Measurements from ENCODE around the gene NPTXR.

Gene NPTXR

GRCh38 chr22:38776086-38776485 is 67.7 kb downstream of the NPTXR start:
- Mint-ChIP-seq H3K4me1 (peaks cover 4% of the 10 kb centered on the region), H3K4me3 (no peak overlapping the region), H3K36me3 (peaks cover 4% of the 10 kb centered on the region), H3K27ac (no peak overlapping the region), H3K9me3 (no peaks in the 10 kb centered on the region), H3K27me3 (no peaks in the 10 kb centered on the region)
- ATAC-seq (ENCODE audit: low read depth) = no peak
- DNase-seq (ENCODE audit: low spot score in 2 of 2) = no peak

DNA sequence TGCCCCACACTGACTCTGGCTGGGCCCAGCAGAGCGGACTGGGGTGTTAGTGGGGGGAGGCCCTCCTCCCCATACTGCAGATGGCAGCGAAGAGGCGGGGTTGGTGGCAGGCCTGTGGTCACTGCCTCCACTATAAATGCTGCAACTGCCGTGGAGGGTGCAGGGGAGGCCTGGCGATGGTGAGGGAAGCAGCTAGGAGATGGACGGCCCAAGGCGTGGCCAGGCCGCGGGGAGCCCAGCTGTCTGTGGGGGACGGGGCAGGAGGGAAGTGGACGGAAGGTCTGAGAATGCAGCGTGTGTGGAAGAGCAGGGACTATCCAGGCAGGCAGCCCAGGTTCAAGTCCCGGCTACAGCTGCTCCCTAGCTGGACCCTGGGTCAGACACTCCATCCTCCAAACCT is 68.2 kb downstream of the NPTXR start:
- Mint-ChIP-seq H3K9me3 (no peaks in the 10 kb centered on the region), H3K27ac (no peak overlapping the region)

GRCh38 chr22:38774496-38775166 is 69.2 kb downstream of the NPTXR start:
- Mint-ChIP-seq H3K4me3 (no peak overlapping the region), H3K9me3 (no peaks in the 10 kb centered on the region), H3K27me3 (no peaks in the 10 kb centered on the region), H3K4me1 (peaks cover 4% of the 10 kb centered on the region), H3K27ac (no peak overlapping the region), H3K36me3 (peaks cover 4% of the 10 kb centered on the region)
- no peak for ATAC-seq (ENCODE audit: low read depth)
- no peak for DNase-seq (ENCODE audit: low spot score in 2 of 2)

More for the DNA sequence above, 68.2 kb downstream of the NPTXR start:
- DNase-seq (ENCODE audit: low spot score in 2 of 2) (no peak), ATAC-seq (ENCODE audit: low read depth) (no peak)
- H3K36me3 Mint-ChIP-seq = peaks cover 4% of the 10 kb centered on the region
- H3K27me3 Mint-ChIP-seq = no peaks in the 10 kb centered on the region
- no peak overlapping the region for H3K4me3 Mint-ChIP-seq
- peaks cover 4% of the 10 kb centered on the region for H3K4me1 Mint-ChIP-seq

DNA sequence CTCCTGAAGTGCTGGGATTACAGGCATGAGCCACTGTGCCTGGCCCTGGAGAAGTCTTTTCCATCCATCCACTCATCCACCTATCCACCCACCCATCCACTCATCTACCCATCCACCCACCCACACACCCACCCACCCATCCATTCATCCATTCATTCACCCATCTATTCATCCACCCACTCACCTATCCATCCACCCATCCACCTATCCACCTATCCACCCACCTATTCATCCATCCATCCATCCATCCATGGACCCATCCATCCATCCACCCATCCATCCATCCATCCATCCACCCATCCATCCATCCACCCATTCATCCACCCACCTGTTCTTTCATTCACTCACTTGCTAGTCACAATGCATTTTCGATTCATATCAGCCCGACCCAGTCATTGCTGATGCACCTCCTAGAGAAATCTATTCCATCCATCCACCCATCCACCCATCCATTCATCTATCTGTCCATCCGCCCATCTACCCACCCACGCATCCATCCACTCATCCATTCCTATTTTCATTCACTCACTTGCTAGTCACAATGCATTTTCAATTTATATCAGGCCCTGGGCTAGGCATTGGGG is 70.4 kb downstream of the NPTXR start:
- H3K9me3 Mint-ChIP-seq = no peaks in the 10 kb centered on the region
- H3K27me3 Mint-ChIP-seq = no peaks in the 10 kb centered on the region
- H3K27ac Mint-ChIP-seq = no peak overlapping the region
- H3K36me3 Mint-ChIP-seq = no peaks in the 10 kb centered on the region
- ATAC-seq (ENCODE audit: low read depth) (no peak), DNase-seq (ENCODE audit: low spot score in 2 of 2) (no peak)
- no peak overlapping the region for H3K4me3 Mint-ChIP-seq
- H3K4me1 Mint-ChIP-seq = peaks cover 8% of the 10 kb centered on the region

DNA sequence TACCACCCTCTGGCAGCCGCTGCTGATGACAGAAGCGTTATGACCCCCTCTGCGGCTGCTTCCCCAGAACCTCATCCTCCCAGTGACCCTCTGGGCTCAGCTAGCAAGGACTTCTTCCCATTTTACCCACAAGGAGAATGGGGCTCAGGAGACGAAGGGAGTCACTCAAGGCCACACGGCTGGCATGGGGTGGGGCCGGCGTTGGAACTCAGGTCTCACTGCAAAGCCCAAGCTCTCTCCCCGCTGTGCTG is 71.3 kb downstream of the NPTXR start:
- ATAC-seq (ENCODE audit: low read depth) (no peak), DNase-seq (ENCODE audit: low spot score in 2 of 2) (no peak)
- no peaks in the 10 kb centered on the region for H3K27me3 Mint-ChIP-seq
- no peak overlapping the region for H3K4me3 Mint-ChIP-seq
- no peak overlapping the region for H3K27ac Mint-ChIP-seq
- H3K9me3 Mint-ChIP-seq = no peaks in the 10 kb centered on the region
- peaks cover 8% of the 10 kb centered on the region for H3K4me1 Mint-ChIP-seq
- H3K36me3 Mint-ChIP-seq = no peaks in the 10 kb centered on the region

DNA sequence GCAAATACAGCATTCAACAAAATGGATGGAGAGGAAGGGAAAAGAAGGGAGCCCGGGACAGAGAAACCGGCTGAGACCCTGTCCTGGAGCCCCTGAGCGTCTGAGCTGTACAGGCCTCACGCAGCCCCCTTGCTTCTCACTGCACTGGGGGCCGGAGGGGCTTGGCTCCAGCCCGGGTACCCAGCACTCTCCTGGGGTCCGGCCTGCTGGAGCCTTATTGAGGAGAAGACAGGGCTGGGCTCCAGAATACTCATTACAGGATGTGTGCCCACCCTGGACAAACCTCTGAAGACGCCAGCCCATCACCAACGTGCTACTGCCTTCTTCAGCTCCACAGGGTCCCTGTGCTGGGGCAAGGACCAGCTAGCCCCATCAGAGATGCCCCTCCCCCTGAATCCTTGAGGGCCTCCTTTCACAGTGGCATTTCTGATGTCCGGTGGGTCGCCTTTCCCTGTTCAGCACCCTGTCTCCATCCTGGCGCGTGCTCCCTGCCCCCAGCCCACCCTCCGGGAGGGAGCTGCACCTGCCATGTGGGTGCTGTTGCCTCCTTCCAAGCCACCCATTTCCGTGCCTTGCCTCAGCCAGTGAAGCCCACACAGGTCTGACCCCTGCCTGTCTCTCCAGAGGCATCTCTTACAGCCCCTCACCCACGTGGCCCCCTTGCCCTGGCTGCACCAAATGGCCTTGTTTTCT is 73.4 kb downstream of the NPTXR start:
- no peaks in the 10 kb centered on the region for H3K27me3 Mint-ChIP-seq
- no peak overlapping the region for H3K4me3 Mint-ChIP-seq
- H3K4me1 Mint-ChIP-seq = peaks cover 14% of the 10 kb centered on the region
- H3K27ac Mint-ChIP-seq = no peak overlapping the region
- H3K9me3 Mint-ChIP-seq = no peaks in the 10 kb centered on the region
- no peak for ATAC-seq (ENCODE audit: low read depth)
- DNase-seq (ENCODE audit: low spot score in 2 of 2) = no peak
- no peaks in the 10 kb centered on the region for H3K36me3 Mint-ChIP-seq

Data from memory B cell (primary cell).